GM12892 (cell line): ENCODE results near the gene HDGFL3.

ENCODE experiments used
- POLR2A ChIP-seq: IDR thresholded peaks from 2 replicates; pipeline ENCODE4 v1.6.1; 2011; ENCODE audit warnings: low read depth, low read length, control low read depth
- POLR2AphosphoS5 ChIP-seq: IDR thresholded peaks from 2 replicates; pipeline ENCODE4 v1.6.1; 2011; ENCODE audit warnings: low read depth, low read length, control low read depth

DNA sequence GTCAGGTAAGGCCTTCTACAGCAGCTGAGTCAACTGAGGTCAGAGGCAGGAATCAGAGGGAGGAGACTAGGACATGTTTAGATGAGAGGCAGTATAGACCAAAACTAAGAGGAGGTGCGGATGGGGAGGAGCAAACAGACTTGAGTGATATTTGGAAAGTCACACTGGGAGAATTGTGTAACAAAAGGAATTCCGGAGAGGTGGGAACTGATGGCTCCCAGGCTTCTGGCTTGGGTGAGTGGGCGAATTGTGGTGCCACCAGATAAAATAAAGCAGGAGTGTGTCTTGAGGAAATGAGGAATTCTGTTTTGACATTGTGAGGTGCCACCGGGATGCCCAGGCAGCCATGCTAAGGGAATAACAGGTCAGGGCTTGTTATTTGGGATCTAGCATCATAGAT is 103.5 kb downstream of the HDGFL3 start:
- no peak for TF ChIP-seq POLR2AphosphoS5
- TF ChIP-seq POLR2A, result no peak
